ENCODE data around the gene SAE1. TPM values are rescaled to one million over a fixed set of nuclear protein-coding genes. Genes with fewer than 3 reads are reported as not detected.

SAE1 gene
- total and polyA plus RNA-seq, 10 of the 15 experiments (the other 5 are each of a cell fraction or from before 2014, with no cell fraction given), result 62.0 to 246 (median 148) TPM

DNA sequence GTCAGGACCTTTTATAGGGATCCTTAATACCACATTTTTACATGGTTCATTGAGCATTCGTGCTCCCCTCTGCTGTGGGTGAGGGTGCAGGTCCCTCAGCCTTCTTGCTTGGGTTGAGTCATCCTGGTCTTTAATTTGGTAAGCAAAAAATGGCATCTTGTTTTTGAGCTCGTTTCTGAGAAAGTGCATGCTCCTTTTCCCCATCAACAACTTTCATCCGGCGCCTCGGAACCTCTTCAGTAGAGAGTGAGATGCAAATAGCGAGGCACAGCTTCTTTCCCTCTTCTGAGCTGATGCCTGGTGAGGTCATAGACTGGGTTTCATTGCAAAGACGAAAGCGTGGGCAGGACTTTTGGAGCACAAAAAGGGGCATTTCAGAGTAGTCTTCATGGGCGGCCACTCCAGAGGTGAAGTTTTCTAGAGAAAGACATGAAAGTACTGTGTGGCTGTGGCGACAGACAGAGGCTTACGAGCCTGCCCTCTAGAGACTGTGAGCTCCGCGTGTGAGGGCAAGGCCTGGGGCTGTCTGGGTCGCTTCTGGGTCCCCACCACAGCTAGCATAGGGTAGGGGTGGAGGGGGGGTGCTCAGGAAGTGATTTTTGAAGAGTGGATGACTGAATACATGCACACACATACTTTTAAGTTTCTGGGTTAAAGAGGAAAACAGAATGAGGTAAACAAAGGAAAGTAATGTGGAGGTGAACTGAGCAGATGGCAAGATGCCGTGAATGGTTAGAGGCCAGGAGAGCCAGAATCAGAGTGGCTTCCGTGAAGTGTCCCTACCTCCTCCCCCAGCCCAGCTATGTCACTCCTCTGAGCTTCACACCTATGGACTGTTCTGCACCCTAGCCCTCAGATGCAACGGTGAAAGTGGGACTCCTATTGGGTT lies 56.1 kb downstream of the SAE1 start (continued):
- TF ChIP-seq, protein P1, sequence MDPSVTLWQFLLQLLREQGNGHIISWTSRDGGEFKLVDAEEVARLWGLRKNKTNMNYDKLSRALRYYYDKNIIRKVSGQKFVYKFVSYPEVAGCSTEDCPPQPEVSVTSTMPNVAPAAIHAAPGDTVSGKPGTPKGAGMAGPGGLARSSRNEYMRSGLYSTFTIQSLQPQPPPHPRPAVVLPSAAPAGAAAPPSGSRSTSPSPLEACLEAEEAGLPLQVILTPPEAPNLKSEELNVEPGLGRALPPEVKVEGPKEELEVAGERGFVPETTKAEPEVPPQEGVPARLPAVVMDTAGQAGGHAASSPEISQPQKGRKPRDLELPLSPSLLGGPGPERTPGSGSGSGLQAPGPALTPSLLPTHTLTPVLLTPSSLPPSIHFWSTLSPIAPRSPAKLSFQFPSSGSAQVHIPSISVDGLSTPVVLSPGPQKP (IDR thresholded peaks at IDR 0.05; ENCODE audit: low read depth, low read length), result no peak
- TF ChIP-seq ZNF592 (IDR thresholded peaks at IDR 0.05) (no peak), RUNX3 (IDR thresholded peaks at IDR 0.05; ENCODE audit: low read length) (peak; percentile 49), SP1 (IDR thresholded peaks at IDR 0.05; ENCODE audit: low read depth, low read length) (peak; percentile 16), BCL3 (IDR thresholded peaks at IDR 0.05; ENCODE audit: borderline replicate concordance, insufficient read depth, low read depth, low read length, poor library complexity, severe bottlenecking) (no peak), KLF5 (IDR thresholded peaks at IDR 0.05; ENCODE audit: partially characterized antibody) (peak; percentile 34), ZNF622 (IDR thresholded peaks at IDR 0.05) (no peak), CREM (IDR thresholded peaks at IDR 0.05; ENCODE audit: low read depth) (peak; percentile 82), SREBF1 (IDR thresholded peaks at IDR 0.05; ENCODE audit: low read length) (no peak), TAF1 (IDR thresholded peaks at IDR 0.05; ENCODE audit: borderline replicate concordance, low read depth, low read length) (no peak), JUND (IDR thresholded peaks at IDR 0.05; ENCODE audit: low read depth, low read length) (no peak), FOXM1 (IDR thresholded peaks at IDR 0.05; ENCODE audit: low read depth, low read length) (peak; percentile 49; the same call in 1 of the 2 replicates), EP300 (IDR thresholded peaks at IDR 0.05; ENCODE audit: borderline replicate concordance in 1 of 2, control insufficient read depth in 1 of 2, low read depth in 2 of 2, low read length in 2 of 2) (peak in 1 of 2 experiments; percentile 56; a peak in 1 of 4 replicates), SRF (IDR thresholded peaks at IDR 0.05; ENCODE audit: low read depth in 2 of 2, low read length in 2 of 2) (0 out of 4 replicates have a peak, but pooled peaks of 1 of the 2 experiments have one; percentile 42), YBX1 (IDR thresholded peaks at IDR 0.05) (no peak), TARDBP (IDR thresholded peaks at IDR 0.05; ENCODE audit: borderline replicate concordance) (no peak)
- TF ChIP-seq, protein P2, sequence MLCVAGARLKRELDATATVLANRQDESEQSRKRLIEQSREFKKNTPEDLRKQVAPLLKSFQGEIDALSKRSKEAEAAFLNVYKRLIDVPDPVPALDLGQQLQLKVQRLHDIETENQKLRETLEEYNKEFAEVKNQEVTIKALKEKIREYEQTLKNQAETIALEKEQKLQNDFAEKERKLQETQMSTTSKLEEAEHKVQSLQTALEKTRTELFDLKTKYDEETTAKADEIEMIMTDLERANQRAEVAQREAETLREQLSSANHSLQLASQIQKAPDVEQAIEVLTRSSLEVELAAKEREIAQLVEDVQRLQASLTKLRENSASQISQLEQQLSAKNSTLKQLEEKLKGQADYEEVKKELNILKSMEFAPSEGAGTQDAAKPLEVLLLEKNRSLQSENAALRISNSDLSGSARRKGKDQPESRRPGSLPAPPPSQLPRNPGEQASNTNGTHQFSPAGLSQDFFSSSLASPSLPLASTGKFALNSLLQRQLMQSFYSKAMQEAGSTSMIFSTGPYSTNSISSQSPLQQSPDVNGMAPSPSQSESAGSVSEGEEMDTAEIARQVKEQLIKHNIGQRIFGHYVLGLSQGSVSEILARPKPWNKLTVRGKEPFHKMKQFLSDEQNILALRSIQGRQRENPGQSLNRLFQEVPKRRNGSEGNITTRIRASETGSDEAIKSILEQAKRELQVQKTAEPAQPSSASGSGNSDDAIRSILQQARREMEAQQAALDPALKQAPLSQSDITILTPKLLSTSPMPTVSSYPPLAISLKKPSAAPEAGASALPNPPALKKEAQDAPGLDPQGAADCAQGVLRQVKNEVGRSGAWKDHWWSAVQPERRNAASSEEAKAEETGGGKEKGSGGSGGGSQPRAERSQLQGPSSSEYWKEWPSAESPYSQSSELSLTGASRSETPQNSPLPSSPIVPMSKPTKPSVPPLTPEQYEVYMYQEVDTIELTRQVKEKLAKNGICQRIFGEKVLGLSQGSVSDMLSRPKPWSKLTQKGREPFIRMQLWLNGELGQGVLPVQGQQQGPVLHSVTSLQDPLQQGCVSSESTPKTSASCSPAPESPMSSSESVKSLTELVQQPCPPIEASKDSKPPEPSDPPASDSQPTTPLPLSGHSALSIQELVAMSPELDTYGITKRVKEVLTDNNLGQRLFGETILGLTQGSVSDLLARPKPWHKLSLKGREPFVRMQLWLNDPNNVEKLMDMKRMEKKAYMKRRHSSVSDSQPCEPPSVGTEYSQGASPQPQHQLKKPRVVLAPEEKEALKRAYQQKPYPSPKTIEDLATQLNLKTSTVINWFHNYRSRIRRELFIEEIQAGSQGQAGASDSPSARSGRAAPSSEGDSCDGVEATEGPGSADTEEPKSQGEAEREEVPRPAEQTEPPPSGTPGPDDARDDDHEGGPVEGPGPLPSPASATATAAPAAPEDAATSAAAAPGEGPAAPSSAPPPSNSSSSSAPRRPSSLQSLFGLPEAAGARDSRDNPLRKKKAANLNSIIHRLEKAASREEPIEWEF (IDR thresholded peaks at IDR 0.05; ENCODE audit: insufficient replicate concordance, low read depth, low read length), result no peak

Measured in GM12878 (cell line).